GM12878 (cell line): ENCODE measurements around the gene TC2N. TPM values are rescaled to one million over a fixed set of nuclear protein-coding genes. Genes with fewer than 3 reads are reported as not detected.

ENCODE experiments used
- ATAC-seq: fragments of 200-7000 bp; cut with Tn5 transposase; 3 replicates; pipeline ENCODE4 v1.9.1; 2020; ENCODE audit warnings: mild to moderate bottlenecking, moderate library complexity
- BruUV-seq: library from RNA; stranded (reverse); fragments of 400-500 nt; replicated peaks from 2 replicates; lab custom pipeline; 2021; lab: Mats Ljungman, UMichigan
- CTCF ChIA-PET: fragments of 300-600 bp; sonication (Branson Sonifier 250); formaldehyde crosslinking; extraction: SDS; loops from one replicate; lab custom pipeline; 2021; ENCODE audit warnings: inconsistent platforms; lab: Yijun Ruan, JAX
- POLR2A ChIA-PET: fragments of 350-600 bp; formaldehyde crosslinking; extraction: SDS; loops from one replicate; lab custom pipeline; 2021; ENCODE audit warnings: inconsistent platforms; lab: Charles Lee
- RAD21 ChIA-PET: fragments of 300-600 bp; sonication (Branson Sonifier 250); formaldehyde crosslinking; loops from one replicate; lab custom pipeline; 2023; ENCODE audit warnings: antibody characterized with exemption; ENCODE audit not compliant: unreplicated experiment; lab: Charles Lee
- SMC1A ChIA-PET: fragments of 300-600 bp; sonication (Branson Sonifier 250); formaldehyde crosslinking; loops from one replicate; lab custom pipeline; 2023; ENCODE audit not compliant: unreplicated experiment, uncharacterized antibody; lab: Charles Lee
- DNase-seq: peaks from one replicate; pipeline ENCODE4 v3.0.0-alpha.2; 2011; ENCODE audit warnings: low read depth, low spot score
- FAIRE-seq: peaks from 3 replicates; lab custom pipeline; 2011; peaks lifted over from hg19 to GRCh38; lab: Jason Lieb, UNC
- H2AFZ ChIP-seq: 2 replicates; pipeline ENCODE4 v1.6.0; 2011; ENCODE audit warnings: low read depth, low read length, control low read depth; ENCODE audit not compliant: control insufficient read depth
- H3K27ac ChIP-seq: 2 replicates; pipeline ENCODE4 v1.5.1; 2011; ENCODE audit warnings: control low read depth; ENCODE audit not compliant: control insufficient read depth, insufficient read depth
- H3K27me3 ChIP-seq, 2 experiments: replicated peaks in 1 of 2; 2 replicates each; pipeline versions ENCODE4 v1.6.0 to v1.6.1; 2011; ENCODE audit warnings: low read length in 1 of 2; ENCODE audit not compliant: control insufficient read depth in 2 of 2, insufficient read depth in 2 of 2
- H3K36me3 ChIP-seq, 2 experiments: 2 replicates each; pipeline ENCODE4 v1.5.1; 2011; ENCODE audit warnings: low read length in 1 of 2; ENCODE audit not compliant: control insufficient read depth in 2 of 2, insufficient read depth in 2 of 2
- H3K4me1 ChIP-seq: 2 replicates; pipeline ENCODE4 v1.6.1; 2011; ENCODE audit warnings: mild to moderate bottlenecking, low read length, moderate library complexity, mixed read lengths; ENCODE audit not compliant: control insufficient read depth, insufficient read depth
- H3K4me2 ChIP-seq: 2 replicates; pipeline ENCODE4 v1.6.0; 2011; ENCODE audit warnings: control low read depth; ENCODE audit not compliant: control insufficient read depth, insufficient read depth
- H3K4me3 ChIP-seq: fragments of 200-600 bp; sonication (generic); 2 replicates; pipeline ENCODE4 v1.5.1; 2016
- H3K79me2 ChIP-seq: 2 replicates; pipeline ENCODE4 v1.6.0; 2011; ENCODE audit warnings: low read length; ENCODE audit not compliant: control insufficient read depth, insufficient read depth
- H3K9ac ChIP-seq: 2 replicates; pipeline ENCODE4 v1.8.0; 2011; ENCODE audit warnings: low read length, control low read depth, mixed read lengths; ENCODE audit not compliant: control insufficient read depth, insufficient read depth
- H3K9me3 ChIP-seq: replicated peaks from 3 replicates; pipeline ENCODE4 v1.5.1; 2011; ENCODE audit warnings: mild to moderate bottlenecking, low read length; ENCODE audit not compliant: control insufficient read depth, insufficient read depth
- H4K20me1 ChIP-seq: 2 replicates; pipeline ENCODE4 v1.6.0; 2011; ENCODE audit not compliant: control insufficient read depth, insufficient read depth
- CBFB ChIP-seq: IDR thresholded peaks from 2 replicates; pipeline ENCODE4 v1.6.1; 2016; ENCODE audit warnings: antibody characterized with exemption, low read depth
- CHD4 ChIP-seq: fragments of 200-600 bp; sonication (generic); IDR thresholded peaks from 2 replicates; pipeline ENCODE4 v1.6.1; 2016; ENCODE audit warnings: mild to moderate bottlenecking
- EGR1 ChIP-seq, 2 experiments: IDR thresholded peaks; 1 replicate in 1 of 2; 2 replicates in 1 of 2; pipeline ENCODE4 v1.6.1; 2011 to 2012; ENCODE audit warnings: low read depth in 2 of 2, low read length in 2 of 2, borderline replicate concordance in 1 of 2, mild to moderate bottlenecking in 1 of 2, moderate library complexity in 1 of 2
- JUNB ChIP-seq: IDR thresholded peaks from 2 replicates; pipeline ENCODE4 v1.6.1; 2016; ENCODE audit warnings: antibody characterized with exemption, mild to moderate bottlenecking
- KAT2A ChIP-seq: conservative IDR thresholded peaks from 2 replicates; pipeline ENCODE4 v1.6.1; 2011; ENCODE audit warnings: low read depth, low read length; ENCODE audit not compliant: control insufficient read depth
- SPI1 ChIP-seq: IDR thresholded peaks from 2 replicates; pipeline ENCODE4 v1.6.1; 2011; ENCODE audit warnings: low read depth, mild to moderate bottlenecking, low read length, moderate library complexity, borderline replicate concordance; ENCODE audit not compliant: insufficient read depth
- SUZ12 ChIP-seq: fragments of 200-600 bp; sonication (generic); IDR thresholded peaks from one replicate; pipeline ENCODE4 v1.6.1; 2018; ENCODE audit warnings: antibody characterized with exemption, mild to moderate bottlenecking; ENCODE audit not compliant: unreplicated experiment
- ZNF24 ChIP-seq: fragments of 450-650 bp; IDR thresholded peaks from 2 replicates; pipeline ENCODE4 v1.6.1; 2017; ENCODE audit warnings: antibody characterized with exemption, mild to moderate bottlenecking
- ZNF622 ChIP-seq: fragments of 450-650 bp; IDR thresholded peaks from 2 replicates; pipeline ENCODE4 v1.6.1; 2017; ENCODE audit warnings: mild to moderate bottlenecking, inconsistent platforms
- WGBS: methylation state at CpG from one replicate; pipeline ENCODE4 v1.1.6; 2016; ENCODE audit warnings: low lambda C conversion rate; ENCODE audit not compliant: insufficient replicate concordance, insufficient coverage; ENCODE audit errors: missing lambda C conversion rate; 5-methylcytosine and 5-hydroxymethylcytosine counted together
- in situ Hi-C: fragments of 300-500 bp; cut with MboI; formaldehyde crosslinking; loops from 9 replicates; pipeline ENCODE4 v1.14.3; 2018; ENCODE audit warnings: mixed read lengths
- intact Hi-C: fragments of 100-400 bp; cut with micrococcal nuclease; formaldehyde crosslinking; loops from one replicate; pipeline ENCODE4 v1.14.2; 2022; ENCODE audit not compliant: unreplicated experiment
- polyA plus RNA-seq, 11 experiments: library from polyadenylated mRNA; depleted of rRNA in 4 of 11; unstranded in 6 of 11; stranded (reverse) in 5 of 11; fragments of >200 nt; fragmentation: Nextera tagmentation in 4 of 11; fragmentation: Illumina TruSeq in 1 of 11; extraction: Ambion mirVana in 4 of 11; extraction: Trizol in 1 of 11; gene quantifications; 1 replicate in 1 of 11; 2 replicates in 10 of 11; pipeline versions ENCODE4 v1.2.1 to v1.2.3, GENCODE V29; 2011 to 2016; ENCODE audit warnings: inconsistent platforms in 2 of 11, missing spikeins in 2 of 11, low read depth in 1 of 11
- total RNA-seq, 4 experiments: library from RNA; depleted of rRNA in 3 of 4; stranded (reverse); fragments of >200 nt in 3 of 4; fragmentation: Illumina TruSeq in 1 of 4; extraction: Trizol in 1 of 4; gene quantifications; 2 replicates each; pipeline versions ENCODE4 v1.2.1 to v1.2.3, GENCODE V29; 2013 to 2021
- TF ChIP-seq, protein P1 (sequence below): fragments of 450-650 bp; IDR thresholded peaks from 2 replicates; pipeline ENCODE4 v1.6.1; 2016; ENCODE audit warnings: mild to moderate bottlenecking

Gene TC2N
- total and polyA plus RNA-seq, 10 of the 15 experiments (the other 5 are each of a cell fraction or from before 2014, with no cell fraction given), result 0.15 to 1.6 (median 0.35) TPM

DNA sequence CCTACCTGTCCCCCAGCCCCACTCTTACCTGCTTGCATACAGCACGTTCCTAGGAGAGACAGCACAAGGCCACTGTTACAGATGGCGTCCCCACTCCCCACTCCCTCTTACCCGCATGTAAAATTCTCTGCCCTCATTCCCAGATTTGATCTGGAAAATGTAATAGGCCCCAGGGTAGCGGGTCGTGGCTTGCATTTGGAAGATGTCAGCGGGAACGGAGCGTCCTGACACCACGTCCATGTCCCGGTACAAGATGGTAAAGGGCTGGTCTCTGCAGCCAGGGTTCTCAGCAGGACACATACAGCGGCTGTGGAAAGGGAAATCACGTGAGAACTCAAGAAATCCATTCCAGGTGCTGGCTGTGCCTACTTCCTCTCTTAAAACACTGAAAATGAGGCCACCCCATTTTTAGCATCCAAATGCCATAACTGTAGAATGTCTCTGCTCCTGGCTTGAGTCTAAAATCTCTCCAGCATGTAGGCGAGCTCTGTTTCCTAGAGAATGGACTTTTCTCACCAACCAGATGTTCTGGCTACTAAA, 10.1 kb upstream of the TC2N start:
- FAIRE-seq, result no peak
- DNase-seq, result no peak
- ChIA-PET SMC1A (no interaction called here), RAD21 (no interaction called here), POLR2A (no interaction called here), CTCF (interaction anchor here (1.4 kb wide), 1 partner anchor 14 kb away, joined by 4 read pairs; no protein-coding TSS in a partner anchor)
- no peak for ATAC-seq
- Histone ChIP-seq H3K4me2 (no peak overlapping the region), H3K9ac (no peak overlapping the region), H3K36me3 (no peaks in the 10 kb centered on the region), H3K4me3 (no peak overlapping the region), H3K79me2 (no peaks in the 10 kb centered on the region), H2AFZ (no peak overlapping the region), H3K27ac (no peak overlapping the region), H4K20me1 (no peaks in the 10 kb centered on the region), H3K27me3 (no peaks in the 10 kb centered on the region), H3K4me1 (peaks cover 20% of the 10 kb centered on the region), H3K9me3 (no peaks in the 10 kb centered on the region)
- no TSS peak for BruUV-seq
- no peak for TF ChIP-seq CBFB
- TF ChIP-seq CHD4, result no peak
- no peak for TF ChIP-seq SUZ12
- TF ChIP-seq JUNB, result no peak
- no peak for TF ChIP-seq ZNF24
- TF ChIP-seq ZNF622, result no peak
- TF ChIP-seq, protein P1, sequence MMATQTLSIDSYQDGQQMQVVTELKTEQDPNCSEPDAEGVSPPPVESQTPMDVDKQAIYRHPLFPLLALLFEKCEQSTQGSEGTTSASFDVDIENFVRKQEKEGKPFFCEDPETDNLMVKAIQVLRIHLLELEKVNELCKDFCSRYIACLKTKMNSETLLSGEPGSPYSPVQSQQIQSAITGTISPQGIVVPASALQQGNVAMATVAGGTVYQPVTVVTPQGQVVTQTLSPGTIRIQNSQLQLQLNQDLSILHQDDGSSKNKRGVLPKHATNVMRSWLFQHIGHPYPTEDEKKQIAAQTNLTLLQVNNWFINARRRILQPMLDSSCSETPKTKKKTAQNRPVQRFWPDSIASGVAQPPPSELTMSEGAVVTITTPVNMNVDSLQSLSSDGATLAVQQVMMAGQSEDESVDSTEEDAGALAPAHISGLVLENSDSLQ, result no peak
- TF ChIP-seq EGR1 (IDR thresholded peaks at IDR 0.05; ENCODE audit: borderline replicate concordance in 1 of 2, low read depth in 2 of 2, low read length in 2 of 2), result no peak
- TF ChIP-seq SPI1, result no peak
- TF ChIP-seq KAT2A, result no peak
- in situ Hi-C loops, result no loop called here
- 59% methylated on average over 13 of the region's 13 CpGs for WGBS
- intact Hi-C loops, result no loop called here
